Endothelial cell of umbilical vein (primary cell): ENCODE data around the gene GALNT14. TPM values are rescaled to one million over a fixed set of nuclear protein-coding genes. Genes with fewer than 3 reads are reported as not detected.

ENCODE experiments used
- BruUV-seq: library from RNA; stranded (reverse); fragments of 400-500 nt; replicated peaks from 2 replicates; lab custom pipeline; 2021; lab: Mats Ljungman, UMichigan
- CTCF ChIA-PET: fragments of 300-600, 350-600 bp; sonication (Branson Sonifier 250); formaldehyde crosslinking; loops from one replicate; lab custom pipeline; 2021; ENCODE audit warnings: antibody characterized with exemption, inconsistent platforms; lab: Charles Lee
- POLR2A ChIA-PET: fragments of 300-600, 350-600 bp; sonication (Branson Sonifier 250); formaldehyde crosslinking; loops from one replicate; lab custom pipeline; 2021; ENCODE audit warnings: antibody characterized with exemption, inconsistent platforms; lab: Charles Lee
- DNase-seq: peaks from one replicate; pipeline ENCODE4 v3.0.0-alpha.2; 2011; ENCODE audit warnings: low read depth, low spot score
- FAIRE-seq: peaks from 2 replicates; lab custom pipeline; 2011; peaks lifted over from hg19 to GRCh38; lab: Jason Lieb, UNC
- H2AFZ ChIP-seq: 2 replicates; pipeline ENCODE4 v1.6.0; 2012; ENCODE audit warnings: low read depth, low read length, control low read depth, inconsistent platforms
- H3K27ac ChIP-seq: 2 replicates; pipeline ENCODE4 v1.5.1; 2011; ENCODE audit warnings: low read depth, mild to moderate bottlenecking, control low read depth, low read length, moderate library complexity; ENCODE audit not compliant: insufficient read depth
- H3K27me3 ChIP-seq, 2 experiments: 2 replicates each; pipeline versions ENCODE4 v1.6.0 to v1.6.1; 2011; ENCODE audit warnings: low read length in 2 of 2, mixed read lengths in 1 of 2; ENCODE audit not compliant: control insufficient read depth in 2 of 2, insufficient read depth in 2 of 2
- H3K36me3 ChIP-seq, 2 experiments: 2 replicates in 1 of 2; 3 replicates in 1 of 2; pipeline ENCODE4 v1.5.1; 2011; ENCODE audit warnings: low read length in 2 of 2, mild to moderate bottlenecking in 1 of 2, moderate library complexity in 1 of 2; ENCODE audit not compliant: control insufficient read depth in 2 of 2, insufficient read depth in 2 of 2; ENCODE audit errors: extremely low read depth in 1 of 2
- H3K4me1 ChIP-seq: 3 replicates; pipeline ENCODE4 v1.5.1; 2011; ENCODE audit warnings: mild to moderate bottlenecking, low read length; ENCODE audit not compliant: control insufficient read depth, insufficient read depth; ENCODE audit errors: extremely low read depth
- H3K4me2 ChIP-seq: 2 replicates; pipeline ENCODE4 v1.6.1; 2011; ENCODE audit warnings: low read length, control low read depth, mixed read lengths; ENCODE audit not compliant: insufficient read depth
- H3K4me3 ChIP-seq, 3 experiments: fragments of 200-600 bp in 1 of 3; sonication (generic), shearing (Covaris generic) in 1 of 3; replicated peaks in 1 of 3; 2 replicates each; pipeline ENCODE4 v1.5.1; 2011 to 2016; ENCODE audit warnings: control low read depth in 3 of 3, low read length in 3 of 3, mild to moderate bottlenecking in 2 of 3, inconsistent platforms in 1 of 3, low read depth in 1 of 3, moderate library complexity in 1 of 3; ENCODE audit not compliant: insufficient read depth in 1 of 3
- H3K79me2 ChIP-seq: 2 replicates; pipeline ENCODE4 v1.6.0; 2012; ENCODE audit warnings: low read length, inconsistent platforms; ENCODE audit not compliant: control insufficient read depth, insufficient read depth
- H3K9ac ChIP-seq: replicated peaks from 2 replicates; pipeline ENCODE3; 2011; ENCODE audit warnings: low read length, control low read depth; ENCODE audit not compliant: insufficient read depth; ENCODE audit errors: extremely low read depth
- H3K9me1 ChIP-seq: replicated peaks from 3 replicates; pipeline ENCODE4 v1.6.0; 2011; ENCODE audit warnings: mild to moderate bottlenecking, low read length; ENCODE audit not compliant: control insufficient read depth, insufficient read depth; ENCODE audit errors: extremely low read depth
- H3K9me3 ChIP-seq: replicated peaks from 2 replicates; pipeline ENCODE4 v1.5.1; 2012; ENCODE audit warnings: low read length, inconsistent platforms; ENCODE audit not compliant: control insufficient read depth, insufficient read depth
- H4K20me1 ChIP-seq: replicated peaks from 2 replicates; pipeline ENCODE3; 2011; ENCODE audit warnings: mild to moderate bottlenecking, low read length; ENCODE audit not compliant: control insufficient read depth, insufficient read depth; ENCODE audit errors: extremely low read depth
- CTCF ChIP-seq, 2 donors: IDR thresholded peaks; 1 replicate in 1 of 2; 2 replicates in 1 of 2; pipeline ENCODE4 v1.5.1; 2011; ENCODE audit warnings: low read length in 2 of 2, mild to moderate bottlenecking in 2 of 2, moderate library complexity in 2 of 2, control low read depth in 1 of 2, inconsistent platforms in 1 of 2, low read depth in 1 of 2; ENCODE audit not compliant: insufficient read depth in 1 of 2; ENCODE audit errors: extremely low read depth in 1 of 2
- EZH2 ChIP-seq: IDR thresholded peaks from 2 replicates; pipeline ENCODE4 v1.6.1; 2012; ENCODE audit warnings: borderline replicate concordance, low read depth, mild to moderate bottlenecking, moderate library complexity, low read length, inconsistent platforms; ENCODE audit not compliant: severe bottlenecking
- FOS ChIP-seq: IDR thresholded peaks from 2 replicates; pipeline ENCODE4 v1.6.1; 2011; ENCODE audit warnings: mild to moderate bottlenecking, low read length, moderate library complexity, borderline replicate concordance; ENCODE audit not compliant: insufficient read depth
- GATA2 ChIP-seq: IDR thresholded peaks from 2 replicates; pipeline ENCODE4 v1.7.0; 2011; ENCODE audit warnings: low read depth, mild to moderate bottlenecking, moderate library complexity, mixed read lengths, low read length; ENCODE audit not compliant: insufficient read length, insufficient read depth
- JUN ChIP-seq: IDR thresholded peaks from 2 replicates; pipeline ENCODE4 v1.6.1; 2011; ENCODE audit warnings: borderline replicate concordance, low read depth; ENCODE audit not compliant: insufficient read length, insufficient read depth
- MAX ChIP-seq: IDR thresholded peaks from 2 replicates; pipeline ENCODE4 v1.6.1; 2011; ENCODE audit not compliant: insufficient read depth, insufficient read length
- MYC ChIP-seq: IDR thresholded peaks from one replicate; pipeline ENCODE4 v1.6.1; 2011; ENCODE audit warnings: mild to moderate bottlenecking, low read depth, low read length
- POLR2A ChIP-seq: IDR thresholded peaks from 2 replicates; pipeline ENCODE4 v1.6.1; 2012; ENCODE audit warnings: low read depth, mild to moderate bottlenecking, control low read depth, low read length
- POLR2AphosphoS5 ChIP-seq: IDR thresholded peaks from 2 replicates; pipeline ENCODE4 v1.6.1; 2012; ENCODE audit warnings: low read depth, mild to moderate bottlenecking, control low read depth, low read length, moderate library complexity; ENCODE audit not compliant: insufficient read depth
- dilution Hi-C: fragments of 300-500 bp; cut with MboI; formaldehyde crosslinking; loops from one replicate; pipeline ENCODE4 v1.15.0; 2019; ENCODE audit warnings: low sequenced_read_pairs; ENCODE audit not compliant: extremely low pct_ligation_motif_present
- intact Hi-C: fragments of 100-400 bp; cut with micrococcal nuclease; formaldehyde crosslinking; loops from one replicate; pipeline ENCODE4 v1.10.0; 2022
- polyA plus RNA-seq, 4 experiments: library from polyadenylated mRNA; depleted of rRNA in 3 of 4; stranded (reverse) in 3 of 4; unstranded in 1 of 4; fragments of >200 nt; gene quantifications; 2 replicates each; pipeline versions ENCODE4 v1.2.1 to v1.2.3, GENCODE V29; 2011 to 2012; ENCODE audit warnings: missing spikeins in 1 of 4
- total RNA-seq: library from RNA; stranded (reverse); gene quantifications from 2 replicates; pipeline ENCODE4 v1.2.3, GENCODE V29; 2021

Gene GALNT14
- total and polyA plus RNA-seq, 2 donors (not counting 3 experiments of a cell fraction or from before 2014, with no cell fraction given), result 0.04 to 0.40 TPM

- no peak overlapping the region for H3K27ac ChIP-seq
- no peaks in the 10 kb centered on the region for H3K27me3 ChIP-seq
- H2AFZ ChIP-seq, result no peak overlapping the region
- FAIRE-seq (no peak), DNase-seq (no peak)
- H3K4me3 ChIP-seq, result no peak overlapping the region
- dilution Hi-C loops, result no loop called here
- no peak overlapping the region for H3K9ac ChIP-seq
- intact Hi-C loops, result no loop called here
- H4K20me1 ChIP-seq, result no peaks in the 10 kb centered on the region
- no peaks in the 10 kb centered on the region for H3K9me1 ChIP-seq
- H3K36me3 ChIP-seq, result no peaks in the 10 kb centered on the region
- no peaks in the 10 kb centered on the region for H3K4me1 ChIP-seq
- TF ChIP-seq EZH2 (no peak), GATA2 (no peak), POLR2A (no peak), JUN (no peak), FOS (no peak), MAX (no peak), MYC (no peak), POLR2AphosphoS5 (no peak), CTCF (IDR thresholded peaks at IDR 0.05; ENCODE audit: extremely low read depth in 1 of 2, insufficient read depth in 1 of 2, low read depth in 1 of 2, low read length in 2 of 2) (no peak)
- no peak overlapping the region for H3K4me2 ChIP-seq
- BruUV-seq, result no TSS peak
- ChIA-PET CTCF (no interaction called here), POLR2A (no interaction called here)
- H3K9me3 ChIP-seq, result peaks cover 4% of the 10 kb centered on the region
- H3K79me2 ChIP-seq, result no peaks in the 10 kb centered on the region
These were observed 222.8 kb downstream of the GALNT14 start for GRCh38 chr2:30915486-30915885.
